ENCODE measurements around the gene NOMO2.
"Not testable (repeated sequence)": the region's sequence is repeated elsewhere in the genome, so short reads cannot be mapped to it uniquely, and the experiment has no call there.

GRCh38 chr16:18591441-18591840 lies 29.5 kb upstream of the NOMO2 start:
- not testable (repeated sequence) for TF ChIP-seq CTCF, POLR2A (IDR thresholded peaks at IDR 0.05)

Measured in heart left ventricle (tissue), 13 donors.